Retinal pigment epithelial cell (primary cell): Measurements from ENCODE around the gene TRIM2.
A peak's percentile ranks its signal among the peaks of the same experiment; 100 is the strongest.

ENCODE experiments used
- DNase-seq: peaks from one replicate; pipeline ENCODE4 v3.0.0-alpha.2; 2010; ENCODE audit warnings: low read depth
- H3K4me3 ChIP-seq: 2 replicates; pipeline ENCODE4 v1.5.1; 2011; ENCODE audit warnings: mild to moderate bottlenecking, low read length, control low read depth, moderate library complexity
- TF ChIP-seq, protein P1 (sequence below): conservative IDR thresholded peaks from 2 replicates; pipeline ENCODE4 v1.5.1; 2011; ENCODE audit warnings: low read depth, low read length, control low read depth, inconsistent platforms

TRIM2 gene

DNA sequence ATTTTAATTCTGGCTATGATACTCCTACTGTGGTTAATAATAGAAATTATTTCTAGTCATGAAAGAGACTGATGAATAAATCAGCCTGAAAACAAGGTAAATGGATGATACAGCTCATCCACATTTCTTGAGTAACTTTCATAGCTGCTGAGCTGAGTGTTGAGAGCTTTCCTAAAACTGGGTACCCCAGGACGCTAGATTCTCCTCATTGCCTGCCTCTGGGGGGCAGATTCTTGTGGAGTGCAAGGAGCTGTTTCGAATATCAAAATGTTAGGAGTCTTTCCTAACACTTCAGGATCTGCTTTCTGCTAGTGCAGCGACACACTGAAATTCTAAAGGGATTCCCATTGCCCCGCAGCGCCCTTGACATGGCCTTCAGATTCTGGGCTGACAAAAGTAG lies 142.3 kb downstream of the TRIM2 start:
- TF ChIP-seq, protein P1, sequence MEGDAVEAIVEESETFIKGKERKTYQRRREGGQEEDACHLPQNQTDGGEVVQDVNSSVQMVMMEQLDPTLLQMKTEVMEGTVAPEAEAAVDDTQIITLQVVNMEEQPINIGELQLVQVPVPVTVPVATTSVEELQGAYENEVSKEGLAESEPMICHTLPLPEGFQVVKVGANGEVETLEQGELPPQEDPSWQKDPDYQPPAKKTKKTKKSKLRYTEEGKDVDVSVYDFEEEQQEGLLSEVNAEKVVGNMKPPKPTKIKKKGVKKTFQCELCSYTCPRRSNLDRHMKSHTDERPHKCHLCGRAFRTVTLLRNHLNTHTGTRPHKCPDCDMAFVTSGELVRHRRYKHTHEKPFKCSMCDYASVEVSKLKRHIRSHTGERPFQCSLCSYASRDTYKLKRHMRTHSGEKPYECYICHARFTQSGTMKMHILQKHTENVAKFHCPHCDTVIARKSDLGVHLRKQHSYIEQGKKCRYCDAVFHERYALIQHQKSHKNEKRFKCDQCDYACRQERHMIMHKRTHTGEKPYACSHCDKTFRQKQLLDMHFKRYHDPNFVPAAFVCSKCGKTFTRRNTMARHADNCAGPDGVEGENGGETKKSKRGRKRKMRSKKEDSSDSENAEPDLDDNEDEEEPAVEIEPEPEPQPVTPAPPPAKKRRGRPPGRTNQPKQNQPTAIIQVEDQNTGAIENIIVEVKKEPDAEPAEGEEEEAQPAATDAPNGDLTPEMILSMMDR: peak; percentile 7
- H3K4me3 ChIP-seq: no peak overlapping the region
- no peak for DNase-seq

DNA sequence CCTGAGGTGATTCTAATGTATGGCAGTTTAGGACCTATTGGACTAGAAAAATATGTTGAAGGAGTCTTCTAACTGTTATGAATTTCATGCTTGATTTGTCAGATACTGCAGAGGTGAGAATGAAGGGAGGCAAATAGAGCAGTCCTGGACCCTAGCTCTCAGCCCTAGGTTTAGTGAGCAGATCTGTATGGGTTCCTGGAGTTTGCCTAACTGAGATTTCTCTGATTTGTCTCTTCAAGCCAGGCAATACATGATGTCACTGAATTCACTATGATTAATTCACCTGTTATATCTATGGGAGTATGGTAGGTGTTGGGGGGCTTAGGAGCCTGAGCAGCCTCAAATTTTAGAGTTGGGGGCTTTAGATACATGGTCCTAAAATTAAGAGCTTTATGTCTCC lies 142.9 kb downstream of the TRIM2 start:
- TF ChIP-seq, protein P1: no peak
- no peak for DNase-seq

DNA sequence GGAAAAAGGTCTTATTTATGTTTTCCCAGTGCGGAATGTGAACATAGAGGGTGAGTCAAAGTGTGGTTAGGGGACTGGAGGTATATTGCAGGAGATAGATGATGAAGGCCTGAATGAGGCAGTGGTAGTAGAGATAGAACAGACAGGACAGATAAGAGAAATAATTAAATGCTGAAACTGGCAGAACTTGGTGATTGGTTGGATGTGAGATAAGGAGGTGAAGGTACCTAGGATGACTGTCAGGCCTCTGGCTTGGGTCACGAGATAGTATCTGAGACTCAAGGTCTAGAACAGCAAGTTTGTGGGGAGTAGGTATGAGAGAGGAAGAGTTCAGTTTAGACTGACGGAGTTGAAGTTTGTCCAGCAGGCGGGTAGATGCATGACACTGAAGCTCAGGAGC lies 143.8 kb downstream of the TRIM2 start:
- DNase-seq: no peak

More for the DNA sequence above, 142.9 kb downstream of the TRIM2 start:
- no peak overlapping the region for H3K4me3 ChIP-seq

DNA sequence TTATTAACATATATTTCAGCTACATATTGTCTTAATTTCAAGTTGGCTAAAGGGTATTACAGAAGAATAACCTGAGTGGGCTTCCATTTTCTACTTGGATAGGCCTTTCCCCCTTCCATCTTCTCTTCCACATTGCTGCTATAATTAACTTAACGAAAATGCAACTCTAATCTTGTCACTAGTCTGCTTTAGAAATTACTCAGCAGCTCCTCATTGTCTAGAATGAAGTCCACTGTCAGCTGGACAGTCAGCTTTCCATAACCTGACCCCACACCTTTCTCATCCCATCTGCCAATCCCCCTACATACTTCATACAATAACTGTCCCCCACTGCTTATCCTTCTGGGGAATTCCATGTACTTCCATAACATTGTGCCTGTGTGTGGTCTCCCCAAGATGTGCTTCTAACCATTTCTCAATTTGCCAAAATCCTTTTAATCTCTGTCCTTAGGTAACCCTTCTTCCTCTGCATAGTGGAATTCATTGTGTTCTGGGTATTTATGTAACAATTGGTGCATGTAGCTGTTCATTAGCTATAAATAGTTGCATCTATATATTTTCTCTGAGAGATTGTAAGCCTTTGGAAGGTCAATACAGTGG lies 145.1 kb downstream of the TRIM2 start:
- TF ChIP-seq, protein P1: no peak
- H3K4me3 ChIP-seq: no peak overlapping the region
- DNase-seq: no peak

More for the DNA sequence above, 143.8 kb downstream of the TRIM2 start:
- H3K4me3 ChIP-seq: no peak overlapping the region
- TF ChIP-seq, protein P1: no peak

DNA sequence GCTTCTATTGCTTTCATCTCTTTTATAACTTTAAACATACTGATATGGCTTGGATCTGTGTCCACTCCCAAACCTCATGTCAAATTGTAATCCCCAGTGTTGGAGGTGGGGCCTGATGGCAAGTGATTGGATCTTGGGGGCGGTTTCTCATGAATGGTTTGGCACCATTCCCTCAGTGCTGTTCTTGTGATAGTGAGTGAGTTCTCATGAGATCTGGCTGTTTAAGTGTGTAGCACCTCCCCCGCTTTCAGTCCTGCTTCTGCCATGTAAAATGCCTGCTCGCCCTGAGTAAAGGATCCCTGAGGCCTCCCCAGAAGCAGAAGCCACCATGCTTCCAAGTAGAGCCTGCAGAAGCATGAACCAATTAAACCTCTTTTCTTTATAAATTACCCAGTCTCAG lies 157.9 kb downstream of the TRIM2 start:
- TF ChIP-seq, protein P1: no peak
- DNase-seq: peak; percentile 83
- H3K4me3 ChIP-seq: no peak overlapping the region

DNA sequence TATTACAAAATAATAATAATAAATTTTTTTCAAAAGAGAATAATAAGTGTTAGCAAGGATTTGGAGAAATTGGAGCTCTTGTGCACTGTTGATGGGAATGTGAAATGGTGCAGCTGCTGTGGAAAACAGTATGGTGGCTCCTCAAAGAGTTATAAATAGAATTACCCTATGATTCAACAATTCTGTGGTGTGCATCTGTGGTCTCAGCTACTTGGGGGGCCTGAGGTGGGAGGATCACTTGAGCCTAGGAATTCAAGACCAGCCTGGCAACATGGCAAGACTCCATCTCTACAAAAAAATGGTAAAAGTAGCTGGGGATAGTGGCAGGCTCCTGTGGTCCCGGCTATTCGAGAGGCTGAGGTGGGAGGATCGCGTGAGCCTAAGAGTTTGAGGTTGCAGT lies 159.8 kb downstream of the TRIM2 start:
- H3K4me3 ChIP-seq: no peak overlapping the region
- no peak for DNase-seq
- TF ChIP-seq, protein P1: no peak

DNA sequence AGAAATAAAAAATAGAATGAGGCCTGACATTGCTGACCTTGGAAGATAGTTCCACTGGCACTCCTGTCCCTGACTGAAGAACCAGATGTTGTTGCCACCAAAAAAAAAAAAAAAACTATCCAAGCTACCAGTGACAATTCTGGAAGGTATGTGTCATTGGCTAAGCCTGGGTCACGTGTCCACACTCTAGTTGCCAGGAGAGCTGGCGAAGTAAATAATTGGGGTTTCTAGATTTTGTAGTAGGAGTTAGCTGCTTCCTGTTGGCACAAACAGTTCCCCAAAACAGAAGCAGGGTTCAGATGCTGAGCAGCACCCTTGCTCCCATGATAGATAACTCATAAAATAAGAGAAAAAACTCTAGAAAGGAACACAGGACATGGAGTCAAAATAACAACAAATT lies 160.8 kb downstream of the TRIM2 start:
- TF ChIP-seq, protein P1: no peak
- H3K4me3 ChIP-seq: no peak overlapping the region
- no peak for DNase-seq
